Neuronal stem cell (in vitro differentiated cells): Measurements from ENCODE around the gene MYOCD.

Experiments used
- DNase-seq: peaks from one replicate; pipeline ENCODE4 v3.0.0-alpha.2; 2013; ENCODE audit warnings: low spot score
- H2AFZ ChIP-seq: one replicate; pipeline ENCODE4 v1.6.1; 2013; ENCODE audit warnings: mild to moderate bottlenecking, low read length, inconsistent platforms
- H2AK5ac ChIP-seq: 2 replicates; pipeline ENCODE4 v1.6.1; 2013; ENCODE audit warnings: low read depth, mild to moderate bottlenecking, inconsistent platforms, low read length, moderate library complexity, mixed read lengths
- H2BK120ac ChIP-seq: 2 replicates; pipeline ENCODE4 v1.6.1; 2013; ENCODE audit warnings: low read depth, mild to moderate bottlenecking, inconsistent platforms, low read length, moderate library complexity, mixed read lengths
- H2BK12ac ChIP-seq: one replicate; pipeline ENCODE4 v1.6.1; 2013; ENCODE audit warnings: low read length, inconsistent platforms
- H2BK15ac ChIP-seq: 2 replicates; pipeline ENCODE4 v1.6.1; 2013; ENCODE audit warnings: mild to moderate bottlenecking, low read length, inconsistent platforms, mixed read lengths
- H2BK5ac ChIP-seq: one replicate; pipeline ENCODE4 v1.6.1; 2013; ENCODE audit warnings: inconsistent platforms, mild to moderate bottlenecking, low read length, moderate library complexity
- H3K14ac ChIP-seq: one replicate; pipeline ENCODE4 v1.6.1; 2013; ENCODE audit warnings: low read length, inconsistent platforms
- H3K18ac ChIP-seq: 2 replicates; pipeline ENCODE4 v1.6.1; 2013; ENCODE audit warnings: low read length, inconsistent platforms
- H3K23ac ChIP-seq: 2 replicates; pipeline ENCODE4 v1.6.1; 2013; ENCODE audit warnings: low read depth, mild to moderate bottlenecking, mixed read lengths, low read length, inconsistent platforms; ENCODE audit not compliant: poor library complexity
- H3K27ac ChIP-seq: replicated peaks from 3 replicates; pipeline ENCODE4 v1.5.1; 2013; ENCODE audit warnings: low read length, inconsistent platforms
- H3K27me3 ChIP-seq, 3 experiments: 2 replicates each; pipeline ENCODE4 v1.6.1; 2013; ENCODE audit warnings: low read length in 3 of 3, mild to moderate bottlenecking in 2 of 3, inconsistent platforms in 1 of 3, low read depth in 1 of 3, mixed read lengths in 1 of 3, moderate library complexity in 1 of 3; ENCODE audit not compliant: control insufficient read depth in 3 of 3, insufficient read depth in 3 of 3
- H3K36me3 ChIP-seq, 2 donors: replicated peaks in 1 of 2; 2 replicates each; pipeline ENCODE4 v1.6.1; 2013; ENCODE audit warnings: low read length in 2 of 2; ENCODE audit not compliant: control insufficient read depth in 2 of 2, insufficient read depth in 2 of 2
- H3K4ac ChIP-seq: 2 replicates; pipeline ENCODE4 v1.6.1; 2013; ENCODE audit warnings: inconsistent platforms, mild to moderate bottlenecking, low read length, moderate library complexity
- H3K4me1 ChIP-seq, 2 donors: 1 replicate in 1 of 2; 2 replicates in 1 of 2; pipeline ENCODE4 v1.6.1; 2013; ENCODE audit warnings: low read length in 2 of 2, low read depth in 1 of 2; ENCODE audit not compliant: control insufficient read depth in 2 of 2, insufficient read depth in 1 of 2
- H3K4me2 ChIP-seq: one replicate; pipeline ENCODE4 v1.6.1; 2013; ENCODE audit warnings: mild to moderate bottlenecking, low read length, inconsistent platforms; ENCODE audit not compliant: insufficient read depth, poor library complexity, severe bottlenecking
- H3K4me3 ChIP-seq, 2 donors: 2 replicates each; pipeline ENCODE4 v1.5.1; 2013; ENCODE audit warnings: low read length in 2 of 2, mild to moderate bottlenecking in 2 of 2, inconsistent platforms in 1 of 2, moderate library complexity in 1 of 2
- H3K79me1 ChIP-seq: one replicate; pipeline ENCODE4 v1.6.1; 2013; ENCODE audit warnings: low read depth, mild to moderate bottlenecking, inconsistent platforms, low read length, moderate library complexity
- H3K9ac ChIP-seq: one replicate; pipeline ENCODE4 v1.6.1; 2013; ENCODE audit warnings: mild to moderate bottlenecking, low read depth, low read length, inconsistent platforms; ENCODE audit not compliant: poor library complexity
- H3K9me3 ChIP-seq, 2 donors: replicated peaks in 1 of 2; 2 replicates each; pipeline versions ENCODE3 to v1.6.1; 2013; ENCODE audit warnings: low read length in 2 of 2, mild to moderate bottlenecking in 2 of 2, inconsistent platforms in 1 of 2, low read depth in 1 of 2, mixed read lengths in 1 of 2, moderate library complexity in 1 of 2; ENCODE audit not compliant: control insufficient read depth in 2 of 2, insufficient read depth in 1 of 2
- H4K8ac ChIP-seq: one replicate; pipeline ENCODE4 v1.6.1; 2013; ENCODE audit warnings: low read depth, mild to moderate bottlenecking, inconsistent platforms, low read length, moderate library complexity
- H4K91ac ChIP-seq: one replicate; pipeline ENCODE4 v1.6.1; 2013; ENCODE audit warnings: low read length, low read depth, mild to moderate bottlenecking, inconsistent platforms; ENCODE audit not compliant: poor library complexity
- WGBS, 2 donors: extraction: QIAGEN DNeasy Blood & Tissue Kit; methylation state at CpG; one replicate each; pipeline ENCODE4 v1.1.7; 2013; ENCODE audit warnings: missing lambda C conversion rate in 2 of 2, mixed read lengths in 1 of 2; ENCODE audit not compliant: insufficient read length in 2 of 2, insufficient replicate concordance in 1 of 2; ENCODE audit errors: extremely low coverage in 2 of 2; 5-methylcytosine and 5-hydroxymethylcytosine counted together

The MYOCD gene

GRCh38 chr17:12648498-12648897 is 17.2 kb upstream of the MYOCD start:
- Histone ChIP-seq H2AK5ac (no peak overlapping the region), H4K8ac (no peak overlapping the region), H2BK15ac (no peak overlapping the region), H3K4me1 (peaks cover 0 to 2% of the 10 kb centered on the region in 2 donors), H3K14ac (no peak overlapping the region), H3K4me2 (no peak overlapping the region), H3K9me3 (no peaks in the 10 kb centered on the region), H2BK120ac (no peak overlapping the region), H3K23ac (no peak overlapping the region), H2AFZ (no peak overlapping the region), H3K79me1 (no peaks in the 10 kb centered on the region), H2BK5ac (no peak overlapping the region), H2BK12ac (no peak overlapping the region), H3K36me3 (no peaks in the 10 kb centered on the region), H3K27ac (no peak overlapping the region), H3K18ac (no peak overlapping the region), H3K4me3 (no peak overlapping the region), H4K91ac (no peak overlapping the region), H3K4ac (no peak overlapping the region), H3K9ac (no peak overlapping the region), H3K27me3 (no peaks in the 10 kb centered on the region)
- no peak for DNase-seq
- WGBS, 2 donors = no CpG with 5 or more reads among the region's 3 CpGs

DNA sequence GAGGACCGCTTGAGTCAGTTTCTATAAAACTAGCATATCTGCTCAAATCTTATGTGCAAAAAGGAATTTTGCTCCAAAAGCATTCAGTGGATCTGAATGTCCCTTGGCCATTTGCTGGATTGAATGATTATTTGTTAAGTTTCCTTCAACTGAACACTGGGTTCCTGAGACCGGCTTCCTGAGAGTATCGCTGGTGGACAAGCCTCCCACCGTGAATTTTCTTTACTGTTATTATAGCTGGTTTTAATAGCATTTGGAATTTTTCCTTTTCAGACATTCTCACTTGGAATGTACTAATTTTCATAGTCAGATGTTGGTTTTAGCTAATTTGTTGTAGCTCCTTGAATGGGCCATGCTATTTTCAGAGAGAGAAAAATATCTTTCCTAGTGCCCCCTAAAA is 9.8 kb upstream of the MYOCD start:
- H3K18ac ChIP-seq = no peak overlapping the region
- no peaks in the 10 kb centered on the region for H3K36me3 ChIP-seq
- no peak overlapping the region for H2AFZ ChIP-seq
- H2BK5ac ChIP-seq = no peak overlapping the region
- no peaks in the 10 kb centered on the region for H3K9me3 ChIP-seq
- H3K23ac ChIP-seq = no peak overlapping the region
- no CpG with 5 or more reads among the region's 4 CpGs for WGBS, 2 donors
- H4K8ac ChIP-seq = no peak overlapping the region
- H3K4me1 ChIP-seq = peaks cover 0 to 4% of the 10 kb centered on the region in 2 donors
- no peak overlapping the region for H2BK15ac ChIP-seq
- no peak overlapping the region for H2AK5ac ChIP-seq
- no peaks in the 10 kb centered on the region for H3K27me3 ChIP-seq
- H3K14ac ChIP-seq = no peak overlapping the region
- no peak overlapping the region for H4K91ac ChIP-seq
- H2BK120ac ChIP-seq = no peak overlapping the region
- no peak overlapping the region for H3K4me3 ChIP-seq
- no peak overlapping the region for H3K27ac ChIP-seq
- H2BK12ac ChIP-seq = no peak overlapping the region
- no peak overlapping the region for H3K9ac ChIP-seq
- no peaks in the 10 kb centered on the region for H3K79me1 ChIP-seq
- DNase-seq = no peak
- no peak overlapping the region for H3K4me2 ChIP-seq
- H3K4ac ChIP-seq = no peak overlapping the region

DNA sequence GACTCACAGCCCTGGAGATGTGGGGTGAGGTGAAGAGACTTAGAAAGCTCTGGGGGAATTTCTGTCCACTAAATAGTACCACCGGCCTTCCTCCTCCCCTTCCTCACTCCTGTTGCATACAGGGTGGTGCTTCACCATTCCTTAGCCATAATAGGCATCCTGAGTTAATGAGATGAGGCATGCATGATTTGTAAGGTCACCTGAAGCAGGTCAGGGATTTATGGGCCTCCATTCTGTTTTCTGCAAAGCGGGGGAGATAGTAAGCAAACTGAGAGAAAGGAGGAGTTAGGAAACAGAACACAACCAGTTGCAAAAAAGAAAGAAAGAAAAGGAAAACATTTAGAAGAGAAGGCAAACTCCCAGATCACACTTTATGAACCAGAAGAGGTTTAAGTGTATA is 9.3 kb upstream of the MYOCD start:
- H2BK5ac ChIP-seq = no peak overlapping the region
- H4K91ac ChIP-seq = no peak overlapping the region
- H3K79me1 ChIP-seq = no peaks in the 10 kb centered on the region
- H3K27ac ChIP-seq = no peak overlapping the region
- no peaks in the 10 kb centered on the region for H3K27me3 ChIP-seq
- H2BK12ac ChIP-seq = no peak overlapping the region
- no peak overlapping the region for H3K14ac ChIP-seq
- WGBS, 2 donors = no CpG with 5 or more reads among the region's 2 CpGs
- DNase-seq = no peak
- H2AFZ ChIP-seq = no peak overlapping the region
- H3K9ac ChIP-seq = no peak overlapping the region
- no peak overlapping the region for H4K8ac ChIP-seq
- H3K23ac ChIP-seq = no peak overlapping the region
- H2BK120ac ChIP-seq = no peak overlapping the region
- no peak overlapping the region for H3K18ac ChIP-seq
- H3K4me3 ChIP-seq = no peak overlapping the region
- H3K9me3 ChIP-seq = no peaks in the 10 kb centered on the region
- H3K4me2 ChIP-seq = no peak overlapping the region
- no peak overlapping the region for H2AK5ac ChIP-seq
- no peak overlapping the region for H3K4ac ChIP-seq
- peaks cover 0 to 4% of the 10 kb centered on the region in 2 donors for H3K4me1 ChIP-seq
- H3K36me3 ChIP-seq = no peaks in the 10 kb centered on the region
- no peak overlapping the region for H2BK15ac ChIP-seq

GRCh38 chr17:12659500-12659899 is 6.2 kb upstream of the MYOCD start:
- WGBS, 2 donors = no CpG with 5 or more reads among the region's 1 CpG

More at GRCh38 chr17:12659500-12659899, 6.2 kb upstream of the MYOCD start:
- H3K23ac ChIP-seq = no peak overlapping the region
- H4K91ac ChIP-seq = no peak overlapping the region
- no peaks in the 10 kb centered on the region for H3K36me3 ChIP-seq
- no peaks in the 10 kb centered on the region for H3K9me3 ChIP-seq
- no peak overlapping the region for H3K4ac ChIP-seq
- no peak overlapping the region for H2BK5ac ChIP-seq
- no peak overlapping the region for H3K4me2 ChIP-seq
- no peak overlapping the region for H4K8ac ChIP-seq
- H2BK15ac ChIP-seq = no peak overlapping the region
- no peak overlapping the region for H2BK120ac ChIP-seq
- no peak overlapping the region for H3K9ac ChIP-seq
- H2AK5ac ChIP-seq = no peak overlapping the region
- H3K27ac ChIP-seq = no peak overlapping the region
- H3K4me3 ChIP-seq = no peak overlapping the region
- H3K18ac ChIP-seq = no peak overlapping the region
- H3K27me3 ChIP-seq = peaks cover 0 to 12% (median 9%) of the 10 kb centered on the region in 3 experiments
- no peak overlapping the region for H2BK12ac ChIP-seq
- peaks cover 0 to 4% of the 10 kb centered on the region in 2 donors for H3K4me1 ChIP-seq
- no peaks in the 10 kb centered on the region for H3K79me1 ChIP-seq
- H3K14ac ChIP-seq = no peak overlapping the region
- no peak for DNase-seq
- no peak overlapping the region for H2AFZ ChIP-seq
